HL-60 (cell line): Measurements from ENCODE around the gene AMHR2.

Experiments used
- CTCF ChIP-seq: IDR thresholded peaks from one replicate; pipeline ENCODE4 v1.5.1; 2011; ENCODE audit warnings: low read length, control low read depth, inconsistent platforms; ENCODE audit not compliant: insufficient read depth
- GABPA ChIP-seq: IDR thresholded peaks from 2 replicates; pipeline ENCODE4 v1.6.1; 2012; ENCODE audit warnings: low read depth
- POLR2AphosphoS5 ChIP-seq: IDR thresholded peaks from 2 replicates; pipeline ENCODE4 v1.6.1; 2012; ENCODE audit warnings: low read depth

- no peak for TF ChIP-seq CTCF
- TF ChIP-seq POLR2AphosphoS5: no peak
- TF ChIP-seq GABPA: no peak
These were observed 6.5 kb downstream of the AMHR2 start for GRCh38 chr12:53430116-53430515.
